Right atrium auricular region (tissue), 2 donors: ENCODE data around the gene CRYGD. TPM values are rescaled to one million over a fixed set of nuclear protein-coding genes. Genes with fewer than 3 reads are reported as not detected.
A peak's percentile ranks its signal among the peaks of the same experiment; 100 is the strongest.

Experiments
- DNase-seq: peaks from one replicate; pipeline ENCODE4 v3.0.0-alpha.2; 2019; ENCODE audit warnings: low spot score
- H3K27ac ChIP-seq, 2 donors: fragments of 200-600 bp; sonication (generic); 1 replicate in 1 of 2; 2 replicates in 1 of 2; pipeline ENCODE4 v1.5.1; 2016 to 2019
- H3K27me3 ChIP-seq, 2 donors: fragments of 200-600 bp; sonication (generic); one replicate each; pipeline versions ENCODE4 v1.5.1 to v1.6.0; 2017 to 2019
- H3K36me3 ChIP-seq: fragments of 200-600 bp; sonication (generic); one replicate; pipeline ENCODE4 v1.5.1; 2016
- H3K4me1 ChIP-seq, 2 donors: fragments of 200-600 bp; sonication (generic); one replicate each; pipeline versions ENCODE4 v1.5.1 to v1.6.0; 2017 to 2019
- H3K4me3 ChIP-seq, 2 donors: fragments of 200-600 bp; sonication (generic); 1 replicate in 1 of 2; 2 replicates in 1 of 2; pipeline ENCODE4 v1.5.1; 2017 to 2019; ENCODE audit warnings: mild to moderate bottlenecking in 1 of 2, moderate library complexity in 1 of 2
- H3K9me3 ChIP-seq, 2 donors: fragments of 200-600 bp; sonication (generic); one replicate each; pipeline ENCODE4 v1.5.1; 2019
- CTCF ChIP-seq, 2 donors: fragments of 200-600 bp; sonication (generic); IDR thresholded peaks; one replicate each; pipeline ENCODE4 v1.5.1; 2019; ENCODE audit warnings: antibody characterized with exemption in 2 of 2
- total RNA-seq, 2 donors: library from RNA; depleted of rRNA; stranded (reverse); fragments of >200 nt; gene quantifications; one replicate each; pipeline ENCODE4 v1.1.0, GENCODE V29; 2016

Gene CRYGD
- total RNA-seq, 2 donors from 2014 or later, result not detected

- H3K4me1 ChIP-seq, result no peaks in the 10 kb centered on the region
- H3K4me3 ChIP-seq, result no peak overlapping the region
- no peaks in the 10 kb centered on the region for H3K36me3 ChIP-seq
- no peak for TF ChIP-seq CTCF (IDR thresholded peaks at IDR 0.05)
- DNase-seq, result no peak
- no peaks in the 10 kb centered on the region for H3K27me3 ChIP-seq
- H3K27ac ChIP-seq, result no peak overlapping the region
- H3K9me3 ChIP-seq, result peaks cover 0 to 4% of the 10 kb centered on the region in 2 donors
Observed at GRCh38 chr2:208150956-208151355, 26.6 kb upstream of the CRYGD start.

DNA sequence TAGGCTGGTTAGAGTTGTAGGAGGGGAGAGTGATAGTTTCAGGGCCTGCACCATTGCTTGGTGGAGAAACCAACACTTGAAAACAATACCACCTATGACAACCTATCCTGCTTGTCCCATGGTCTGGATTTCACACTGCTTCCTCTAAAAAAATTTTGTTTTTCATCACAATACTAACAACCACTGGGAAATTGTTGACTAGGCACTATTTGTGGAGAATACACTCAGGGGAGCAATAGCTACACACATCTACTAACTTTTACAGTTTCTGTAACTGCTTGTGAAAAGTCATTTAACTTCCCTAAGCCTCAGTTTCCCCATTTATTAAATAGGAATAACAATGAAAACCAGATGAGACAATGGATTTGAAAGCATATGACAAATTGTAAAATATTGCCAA is 25.8 kb upstream of the CRYGD start:
- H3K9me3 ChIP-seq, result peaks cover 0 to 4% of the 10 kb centered on the region in 2 donors
- no peaks in the 10 kb centered on the region for H3K27me3 ChIP-seq
- H3K4me3 ChIP-seq, result no peak overlapping the region
- no peak for TF ChIP-seq CTCF (IDR thresholded peaks at IDR 0.05)
- no peak for DNase-seq
- H3K27ac ChIP-seq, result no peak overlapping the region
- no peaks in the 10 kb centered on the region for H3K36me3 ChIP-seq
- H3K4me1 ChIP-seq, result no peaks in the 10 kb centered on the region

DNA sequence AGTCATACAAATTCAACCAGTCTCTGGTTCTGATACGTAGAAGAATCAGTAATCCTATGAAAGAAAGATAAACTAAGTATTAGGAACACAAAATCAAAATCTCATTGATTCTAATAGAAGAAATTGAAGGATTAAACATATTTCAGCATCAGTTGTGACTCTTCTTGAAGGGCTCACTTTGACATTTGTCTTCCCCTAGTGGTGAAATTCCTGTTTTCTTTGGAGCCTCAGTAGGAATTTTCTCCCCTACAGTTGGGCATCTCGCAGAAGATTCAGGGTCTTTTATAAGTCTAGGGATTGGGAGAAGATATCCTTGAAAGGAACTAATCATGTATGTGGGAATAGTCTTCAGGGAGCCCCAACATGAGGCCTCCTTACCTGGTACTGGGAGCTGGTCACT is 24.5 kb upstream of the CRYGD start:
- no peak overlapping the region for H3K27ac ChIP-seq
- H3K4me1 ChIP-seq, result no peaks in the 10 kb centered on the region
- no peaks in the 10 kb centered on the region for H3K36me3 ChIP-seq
- peaks cover 0 to 4% of the 10 kb centered on the region in 2 donors for H3K9me3 ChIP-seq
- no peak for DNase-seq
- TF ChIP-seq CTCF (IDR thresholded peaks at IDR 0.05), result peak in 1 of 2 donors; percentile 19
- no peak overlapping the region for H3K4me3 ChIP-seq
- no peaks in the 10 kb centered on the region for H3K27me3 ChIP-seq

DNA sequence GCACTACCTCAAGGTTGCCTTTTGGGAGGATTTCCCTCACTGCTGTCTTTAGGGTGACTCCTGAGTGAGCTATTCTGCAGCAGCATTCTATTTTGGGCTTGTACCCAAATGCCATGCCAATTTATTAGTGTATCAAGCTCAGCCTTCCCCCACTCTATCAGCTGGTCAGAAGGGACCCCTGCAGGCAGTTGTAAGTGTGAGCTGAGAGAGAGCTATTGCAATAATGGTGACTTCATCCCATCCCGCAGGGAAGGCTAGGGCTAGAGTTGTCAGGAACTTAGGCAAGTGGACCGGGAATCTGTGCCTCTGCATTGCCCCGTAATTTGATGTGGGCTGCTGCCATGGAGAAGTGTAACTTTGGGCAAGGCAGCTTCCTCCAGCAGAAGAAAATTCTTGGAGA is 23.4 kb upstream of the CRYGD start:
- no peaks in the 10 kb centered on the region for H3K4me1 ChIP-seq
- no peak for DNase-seq
- no peak for TF ChIP-seq CTCF (IDR thresholded peaks at IDR 0.05)
- no peaks in the 10 kb centered on the region for H3K36me3 ChIP-seq
- no peaks in the 10 kb centered on the region for H3K27me3 ChIP-seq
- no peak overlapping the region for H3K27ac ChIP-seq
- peaks cover 0 to 4% of the 10 kb centered on the region in 2 donors for H3K9me3 ChIP-seq
- no peak overlapping the region for H3K4me3 ChIP-seq

- peaks cover 0 to 4% of the 10 kb centered on the region in 2 donors for H3K9me3 ChIP-seq
- no peaks in the 10 kb centered on the region for H3K36me3 ChIP-seq
- no peaks in the 10 kb centered on the region for H3K4me1 ChIP-seq
- no peaks in the 10 kb centered on the region for H3K27me3 ChIP-seq
- no peak overlapping the region for H3K4me3 ChIP-seq
- H3K27ac ChIP-seq, result no peak overlapping the region
- no peak for TF ChIP-seq CTCF (IDR thresholded peaks at IDR 0.05)
- no peak for DNase-seq
Observed at GRCh38 chr2:208147008-208147407, 22.7 kb upstream of the CRYGD start.

DNA sequence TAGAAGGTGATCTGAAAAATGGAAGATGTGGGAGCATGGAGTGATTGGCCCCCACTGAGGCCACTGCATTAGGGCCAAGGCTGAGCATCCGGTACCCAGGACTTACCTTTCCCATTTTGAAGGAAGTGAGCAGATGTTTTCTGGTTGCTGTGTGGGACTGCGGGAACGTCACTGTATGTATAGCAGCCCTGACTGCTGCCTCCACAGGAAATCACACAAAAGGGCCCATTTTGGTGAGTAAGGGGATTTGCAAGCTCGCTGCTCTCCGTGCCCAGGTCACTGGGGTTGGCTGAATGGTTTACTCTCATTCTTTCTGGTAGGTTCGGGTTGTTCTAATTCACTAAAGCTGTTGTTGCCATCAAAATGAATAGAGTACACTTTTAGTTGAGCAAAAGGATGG is 21.7 kb upstream of the CRYGD start, which contains the start of gene CRYGB:
Gene CRYGB (minus strand): TSS at position 153 of the 400 bp plus-strand sequence. CDS start 38 bp downstream, at position 115.
- Histone ChIP-seq H3K4me1 (no peaks in the 10 kb centered on the region), H3K36me3 (no peaks in the 10 kb centered on the region), H3K4me3 (no peak within 1 kb of the TSS), H3K9me3 (no peaks in the 10 kb centered on the region), H3K27me3 (no peaks in the 10 kb centered on the region), H3K27ac (no peak within 1 kb of the TSS)
- no peak for DNase-seq
- TF ChIP-seq CTCF (IDR thresholded peaks at IDR 0.05), result no peak
